Adrenal gland (tissue), 12 donors: Measurements from ENCODE around the gene SYCP2L. TPM values are rescaled to one million over a fixed set of nuclear protein-coding genes. Genes with fewer than 3 reads are reported as not detected.
"Not testable (repeated sequence)": the region's sequence is repeated elsewhere in the genome, so short reads cannot be mapped to it uniquely, and the experiment has no call there.

Experiments used
- DNase-seq, 7 donors: peaks; one replicate each; pipeline ENCODE4 v3.0.0-alpha.2; 2019 to 2020
- H3K27ac ChIP-seq, 5 donors: fragments of 200-600 bp; sonication (generic) in 4 of 5; 1 replicate in 3 of 5; 2 replicates in 2 of 5; pipeline versions ENCODE4 v1.5.1 to v1.8.0; 2016 to 2020; ENCODE audit warnings: mild to moderate bottlenecking in 1 of 5
- H3K27me3 ChIP-seq: fragments of 200-600 bp; 2 replicates; pipeline ENCODE4 v1.8.0; 2021
- H3K36me3 ChIP-seq, 2 donors: fragments of 200-600 bp; replicated peaks in 1 of 2; 1 replicate in 1 of 2; 2 replicates in 1 of 2; pipeline versions ENCODE4 v1.5.1 to v1.8.0; 2018 to 2022
- H3K4me1 ChIP-seq, 2 donors: fragments of 200-600 bp; replicated peaks in 1 of 2; 1 replicate in 1 of 2; 2 replicates in 1 of 2; pipeline versions ENCODE4 v1.5.1 to v1.8.0; 2018 to 2021
- H3K4me3 ChIP-seq, 4 donors: fragments of 200-600 bp; sonication (generic) in 3 of 4; one replicate each; pipeline ENCODE4 v1.5.1; 2016 to 2018
- H3K9me3 ChIP-seq, 3 donors: fragments of 200-600 bp; sonication (generic) in 1 of 3; replicated peaks in 1 of 3; 1 replicate in 2 of 3; 2 replicates in 1 of 3; pipeline versions ENCODE4 v1.5.1 to v1.8.0; 2016 to 2021
- CTCF ChIP-seq, 6 experiments: fragments of 450-650 bp in 4 of 6; fragments of 200-600 bp in 2 of 6; sonication (generic) in 1 of 6; IDR thresholded peaks; 1 replicate in 5 of 6; 2 replicates in 1 of 6; pipeline versions ENCODE4 v1.5.1 to v1.8.0; 2016 to 2021; ENCODE audit warnings: antibody characterized with exemption in 6 of 6, mild to moderate bottlenecking in 2 of 6, moderate library complexity in 1 of 6
- POLR2A ChIP-seq, 2 donors: fragments of 450-650 bp; IDR thresholded peaks; one replicate each; pipeline ENCODE4 v1.6.1; 2017; ENCODE audit warnings: antibody characterized with exemption in 2 of 2, mild to moderate bottlenecking in 2 of 2, moderate library complexity in 1 of 2
- WGBS, 4 donors: extraction: QIAGEN DNeasy Blood & Tissue Kit in 2 of 4; methylation state at CpG; one replicate each; pipeline versions ENCODE4 v1.1.5 to v1.1.7; 2013 to 2017; 5-methylcytosine and 5-hydroxymethylcytosine counted together
- intact Hi-C, 2 donors: fragments of 100-400 bp; cut with DNase I; formaldehyde crosslinking; loops; one replicate each; pipeline versions ENCODE4 v1.14.1 to v1.15.0; 2022 to 2023
- polyA plus RNA-seq, 3 donors: library from polyadenylated mRNA; stranded (reverse); fragments of 200-250 nt in 2 of 3; fragments of 350-450 nt in 1 of 3; fragmentation: Illumina TruSeq in 1 of 3; extraction: RNeasy Lipid Tissue Mini Kit (QIAGEN cat#74804) in 1 of 3; gene quantifications; one replicate each; pipeline ENCODE4 v1.2.3, GENCODE V29; 2013 to 2014
- total RNA-seq, 9 donors: library from RNA; depleted of rRNA in 4 of 9; stranded (reverse); fragments of >200 nt in 4 of 9; fragments of 120-200 nt in 1 of 9; fragmentation: NEBNext Ultra II Directional in 1 of 9; extraction: Animal tissue kit (Norgen Biotek cat#: 25700) in 1 of 9; gene quantifications; one replicate each; pipeline versions ENCODE4 v1.1.0 to v1.2.4, GENCODE V29; 2013 to 2023
- donor health status: healthy with polysubstance abuse.
- donor health status: Bipolar disorder and iron deficiency.
- donor health status: DM: yes; HTN: yes; CAD: no.
- donor health status: DM: no; HTN: no; CAD: no.
- donor health status: DM: no; HTN: no; CAD: no.
- donor health status: DM: yes; HTN: yes; CAD: no.

SYCP2L gene
- total and polyA plus RNA-seq, 12 donors = 0.09 to 3.0 (median 0.64) TPM; not detected in 2

- WGBS, 4 donors = 92 to 95% (median 94%) methylated on average over 7 of the region's 7 CpGs
- Histone ChIP-seq H3K27ac (no peak overlapping the region), H3K36me3 (no peaks in the 10 kb centered on the region), H3K4me3 (no peak overlapping the region), H3K4me1 (no peaks in the 10 kb centered on the region), H3K9me3 (no peaks in the 10 kb centered on the region), H3K27me3 (no peaks in the 10 kb centered on the region)
- intact Hi-C loops = no loop called here
- TF ChIP-seq CTCF (IDR thresholded peaks at IDR 0.05) (no peak), POLR2A (IDR thresholded peaks at IDR 0.05) (no peak)
- DNase-seq = no peak
Observed at GRCh38 chr6:10904015-10904414, 17.2 kb downstream of the SYCP2L start.

GRCh38 chr6:10908228-10908627 lies 21.4 kb downstream of the SYCP2L start:
- no peak for TF ChIP-seq POLR2A (IDR thresholded peaks at IDR 0.05)
- WGBS, 4 donors = 54 to 78% (median 68%) methylated on average over 1 of the region's 1 CpG
- intact Hi-C loops = no loop called here

GRCh38 chr6:10919520-10919919 lies 32.7 kb downstream of the SYCP2L start:
- intact Hi-C loops, H3K4me3 ChIP-seq, H3K4me1 ChIP-seq, H3K27me3 ChIP-seq, H3K27ac ChIP-seq, H3K9me3 ChIP-seq, H3K36me3 ChIP-seq, DNase-seq: not testable (repeated sequence)
- 81 to 96% (median 91%) methylated on average over 3 of the region's 3 CpGs for WGBS, 4 donors

More at GRCh38 chr6:10908228-10908627, 21.4 kb downstream of the SYCP2L start:
- Histone ChIP-seq H3K27me3 (no peaks in the 10 kb centered on the region), H3K4me1 (no peaks in the 10 kb centered on the region), H3K27ac (no peak overlapping the region), H3K4me3 (no peak overlapping the region), H3K36me3 (no peaks in the 10 kb centered on the region), H3K9me3 (no peaks in the 10 kb centered on the region)
- DNase-seq = no peak

GRCh38 chr6:10933126-10933525 lies 46.3 kb downstream of the SYCP2L start:
- H3K36me3 ChIP-seq = no peaks in the 10 kb centered on the region
- no peaks in the 10 kb centered on the region for H3K4me1 ChIP-seq
- H3K27ac ChIP-seq = no peak overlapping the region
- H3K4me3 ChIP-seq = no peak overlapping the region
- DNase-seq = no peak
- intact Hi-C loops = no loop called here
- no peaks in the 10 kb centered on the region for H3K9me3 ChIP-seq
- TF ChIP-seq CTCF (IDR thresholded peaks at IDR 0.05) = no peak
- no peak for TF ChIP-seq POLR2A (IDR thresholded peaks at IDR 0.05)
- 67 to 83% (median 78%) methylated on average over 1 of the region's 1 CpG for WGBS, 4 donors
- H3K27me3 ChIP-seq = no peaks in the 10 kb centered on the region

GRCh38 chr6:10939840-10940239 lies 53.0 kb downstream of the SYCP2L start:
- H3K36me3 ChIP-seq = no peaks in the 10 kb centered on the region
- TF ChIP-seq CTCF (IDR thresholded peaks at IDR 0.05) (no peak), POLR2A (IDR thresholded peaks at IDR 0.05) (no peak)
- no peaks in the 10 kb centered on the region for H3K9me3 ChIP-seq
- no peak for DNase-seq
- no peaks in the 10 kb centered on the region for H3K27me3 ChIP-seq
- 88 to 94% (median 91%) methylated on average over 2 of the region's 2 CpGs for WGBS, 4 donors
- no peak overlapping the region for H3K27ac ChIP-seq
- no peaks in the 10 kb centered on the region for H3K4me1 ChIP-seq
- intact Hi-C loops = no loop called here
- H3K4me3 ChIP-seq = no peak overlapping the region
